Transverse colon (tissue), 4 donors: Measurements from ENCODE around the gene CD101. TPM values are rescaled to one million over a fixed set of nuclear protein-coding genes. Genes with fewer than 3 reads are reported as not detected.

Experiments used
- DNase-seq: peaks from one replicate; pipeline ENCODE4 v3.0.0-alpha.2; 2019
- H3K27ac ChIP-seq, 4 donors: fragments of 200-600 bp; sonication (generic); 2 replicates each; pipeline ENCODE4 v1.5.1; 2016 to 2018; ENCODE audit warnings: inconsistent platforms in 4 of 4
- H3K27me3 ChIP-seq: fragments of 200-600 bp; sonication (generic); 2 replicates; pipeline ENCODE4 v1.5.1; 2017; ENCODE audit warnings: inconsistent platforms
- H3K36me3 ChIP-seq, 4 donors: fragments of 200-600 bp; sonication (generic); 2 replicates each; pipeline ENCODE4 v1.5.1; 2017 to 2019; ENCODE audit warnings: inconsistent platforms in 4 of 4
- H3K4me1 ChIP-seq, 4 donors: fragments of 200-600 bp; sonication (generic); 2 replicates each; pipeline ENCODE4 v1.5.1; 2017 to 2020; ENCODE audit warnings: inconsistent platforms in 4 of 4
- H3K4me3 ChIP-seq, 4 donors: fragments of 200-600 bp; sonication (generic); 1 replicate in 1 of 4; 2 replicates in 3 of 4; pipeline versions ENCODE4 v1.5.1 to v1.6.1; 2017 to 2019; ENCODE audit warnings: inconsistent platforms in 4 of 4
- H3K9me3 ChIP-seq, 2 donors: fragments of 200-600 bp; sonication (generic); 2 replicates each; pipeline ENCODE4 v1.5.1; 2017 to 2019; ENCODE audit warnings: inconsistent platforms in 2 of 2
- EP300 ChIP-seq: sonication (generic); formaldehyde crosslinking; IDR thresholded peaks from one replicate; pipeline ENCODE4 v1.6.1; 2017; ENCODE audit warnings: antibody characterized with exemption, low read depth
- POLR2A ChIP-seq: fragments of 450-650 bp; IDR thresholded peaks from one replicate; pipeline ENCODE4 v1.6.1; 2016; ENCODE audit warnings: antibody characterized with exemption, mild to moderate bottlenecking, moderate library complexity
- POLR2AphosphoS5 ChIP-seq, 3 donors: sonication (generic); formaldehyde crosslinking; IDR thresholded peaks; one replicate each; pipeline ENCODE4 v1.6.1; 2016; ENCODE audit warnings: antibody characterized with exemption in 3 of 3
- WGBS, 2 donors: methylation state at CpG; one replicate each; pipeline ENCODE4 v1.1.5; 2018; ENCODE audit warnings: low coverage in 1 of 2; 5-methylcytosine and 5-hydroxymethylcytosine counted together
- in situ Hi-C, 4 donors: fragments of 200-750 bp; cut with MboI; loops; one replicate each; pipeline versions ENCODE4 v1.15.0 to v1.15.1; 2017; ENCODE audit warnings: low sequenced_read_pairs in 3 of 4, low pct_ligation_motif_present in 1 of 4, low pct_unique_long_range_greater_than_20kb in 1 of 4
- intact Hi-C: fragments of 100-400 bp; cut with DNase I; formaldehyde crosslinking; loops from one replicate; pipeline ENCODE4 v1.15.1; 2023; ENCODE audit warnings: low total_unique reads
- total RNA-seq, 4 donors: library from RNA; depleted of rRNA; stranded (reverse); fragments of >200 nt; gene quantifications; one replicate each; pipeline ENCODE4 v1.1.0, GENCODE V29; 2016
- TF ChIP-seq, protein P1 (sequence below), 5 experiments: fragments of 200-600 bp in 3 of 5; fragments of 450-650 bp in 2 of 5; sonication (generic) in 3 of 5; IDR thresholded peaks; 1 replicate in 2 of 5; 2 replicates in 3 of 5; pipeline ENCODE4 v1.5.1; 2016 to 2017; ENCODE audit warnings: antibody characterized with exemption in 5 of 5, inconsistent platforms in 3 of 5, mild to moderate bottlenecking in 2 of 5, moderate library complexity in 1 of 5

CD101 gene
- total RNA-seq, 4 donors from 2014 or later = 0.40 to 24.3 (median 4.0) TPM

DNA sequence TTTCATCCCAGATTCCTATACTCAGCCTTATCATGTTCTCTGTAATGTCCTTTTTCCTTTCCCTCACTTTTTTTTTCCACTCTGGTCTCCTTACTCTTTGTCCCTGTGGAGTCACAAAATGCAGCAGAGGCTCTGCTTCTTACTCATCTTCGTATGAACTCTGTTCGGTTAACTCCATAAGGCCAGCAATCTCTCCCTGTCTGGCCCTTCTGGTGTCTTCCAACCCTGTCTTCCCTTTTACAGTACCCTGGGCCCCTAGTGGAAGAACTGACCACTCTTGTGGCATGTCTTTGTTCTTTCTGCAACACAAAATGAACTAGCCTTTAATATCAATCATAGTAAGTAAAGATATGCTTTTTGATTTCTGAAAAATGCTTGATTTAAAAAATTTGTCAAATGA is 7.1 kb downstream of the CD101 start:
- Histone ChIP-seq H3K27ac (no peak overlapping the region), H3K4me3 (no peak overlapping the region), H3K27me3 (no peaks in the 10 kb centered on the region), H3K9me3 (no peaks in the 10 kb centered on the region), H3K4me1 (no peaks in the 10 kb centered on the region), H3K36me3 (no peaks in the 10 kb centered on the region)
- WGBS, 2 donors = 80 to 86% methylated on average over 2 of the region's 2 CpGs
- intact Hi-C loops = no loop called here
- in situ Hi-C loops = no loop called here
- TF ChIP-seq, protein P1, sequence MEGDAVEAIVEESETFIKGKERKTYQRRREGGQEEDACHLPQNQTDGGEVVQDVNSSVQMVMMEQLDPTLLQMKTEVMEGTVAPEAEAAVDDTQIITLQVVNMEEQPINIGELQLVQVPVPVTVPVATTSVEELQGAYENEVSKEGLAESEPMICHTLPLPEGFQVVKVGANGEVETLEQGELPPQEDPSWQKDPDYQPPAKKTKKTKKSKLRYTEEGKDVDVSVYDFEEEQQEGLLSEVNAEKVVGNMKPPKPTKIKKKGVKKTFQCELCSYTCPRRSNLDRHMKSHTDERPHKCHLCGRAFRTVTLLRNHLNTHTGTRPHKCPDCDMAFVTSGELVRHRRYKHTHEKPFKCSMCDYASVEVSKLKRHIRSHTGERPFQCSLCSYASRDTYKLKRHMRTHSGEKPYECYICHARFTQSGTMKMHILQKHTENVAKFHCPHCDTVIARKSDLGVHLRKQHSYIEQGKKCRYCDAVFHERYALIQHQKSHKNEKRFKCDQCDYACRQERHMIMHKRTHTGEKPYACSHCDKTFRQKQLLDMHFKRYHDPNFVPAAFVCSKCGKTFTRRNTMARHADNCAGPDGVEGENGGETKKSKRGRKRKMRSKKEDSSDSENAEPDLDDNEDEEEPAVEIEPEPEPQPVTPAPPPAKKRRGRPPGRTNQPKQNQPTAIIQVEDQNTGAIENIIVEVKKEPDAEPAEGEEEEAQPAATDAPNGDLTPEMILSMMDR (IDR thresholded peaks at IDR 0.05) = no peak
- TF ChIP-seq EP300 = no peak
- TF ChIP-seq POLR2A = no peak
- no peak for TF ChIP-seq POLR2AphosphoS5 (IDR thresholded peaks at IDR 0.05)
- no peak for DNase-seq

DNA sequence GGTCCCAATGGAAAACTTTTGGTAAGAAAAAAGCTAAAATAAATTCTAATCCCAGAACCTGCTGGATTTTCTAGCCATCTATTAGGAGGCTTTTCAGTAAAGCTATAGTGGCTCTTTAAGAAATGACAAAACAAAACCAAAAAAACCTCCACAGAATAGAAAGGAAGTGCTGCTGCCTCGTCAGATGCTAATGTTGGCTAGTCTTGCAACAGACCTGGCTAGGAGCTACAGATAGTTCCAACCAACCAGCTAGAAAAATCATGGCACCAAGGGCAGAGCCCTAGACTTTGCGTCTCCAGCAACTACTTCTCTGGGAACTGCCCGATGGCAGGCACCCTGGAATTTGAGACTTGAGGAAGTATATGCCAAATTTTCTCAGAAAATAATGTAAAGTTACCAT is 7.6 kb downstream of the CD101 start:
- Histone ChIP-seq H3K27ac (no peak overlapping the region), H3K4me1 (no peaks in the 10 kb centered on the region), H3K9me3 (no peaks in the 10 kb centered on the region), H3K4me3 (no peak overlapping the region), H3K27me3 (no peaks in the 10 kb centered on the region), H3K36me3 (no peaks in the 10 kb centered on the region)
- no peak for DNase-seq
- in situ Hi-C loops (no loop called here), intact Hi-C loops (no loop called here)
- TF ChIP-seq EP300 = no peak
- TF ChIP-seq, protein P1 (IDR thresholded peaks at IDR 0.05) = no peak
- TF ChIP-seq POLR2AphosphoS5 (IDR thresholded peaks at IDR 0.05) = no peak
- TF ChIP-seq POLR2A = no peak
- 61 to 71% methylated on average over 3 of the region's 3 CpGs for WGBS, 2 donors

DNA sequence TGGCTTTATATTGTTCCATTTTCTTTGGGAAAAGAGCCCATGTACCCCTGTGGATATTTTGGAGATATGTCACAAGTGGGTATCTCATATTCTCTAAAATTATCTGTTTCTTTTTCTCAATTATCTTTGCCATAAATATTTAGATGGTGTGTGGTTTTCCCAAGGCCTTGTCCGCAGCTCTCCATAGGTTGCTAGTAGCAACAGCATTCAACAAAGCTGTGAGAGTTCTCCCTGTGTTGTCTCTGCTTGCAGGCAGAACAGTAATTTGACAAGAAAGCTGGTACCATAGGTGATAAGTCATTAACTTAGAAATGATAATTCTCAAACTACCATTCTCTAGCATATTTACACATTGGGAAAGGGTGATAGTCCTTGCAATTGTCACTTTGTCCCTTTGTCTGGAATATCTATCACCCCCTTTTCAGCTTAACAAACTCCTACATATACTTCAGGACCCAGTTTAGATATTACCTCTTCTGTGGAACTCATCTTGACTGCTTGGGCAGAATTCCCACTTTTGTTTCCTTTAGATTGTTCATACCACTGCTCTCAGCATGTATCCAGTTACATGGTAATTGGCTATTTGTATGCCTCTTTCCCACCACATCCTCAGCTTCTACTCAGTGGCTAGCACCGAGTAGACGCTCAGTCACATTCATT is 8.9 kb downstream of the CD101 start:
- Histone ChIP-seq H3K36me3 (no peaks in the 10 kb centered on the region), H3K4me3 (no peak overlapping the region), H3K27me3 (no peaks in the 10 kb centered on the region), H3K4me1 (no peaks in the 10 kb centered on the region), H3K9me3 (no peaks in the 10 kb centered on the region), H3K27ac (no peak overlapping the region)
- in situ Hi-C loops = no loop called here
- WGBS, 2 donors = 88 to 97% methylated on average over 3 of the region's 3 CpGs
- no peak for DNase-seq
- intact Hi-C loops = no loop called here
- TF ChIP-seq, protein P1 (IDR thresholded peaks at IDR 0.05) = no peak
- TF ChIP-seq POLR2A (no peak), POLR2AphosphoS5 (IDR thresholded peaks at IDR 0.05) (no peak), EP300 (no peak)

DNA sequence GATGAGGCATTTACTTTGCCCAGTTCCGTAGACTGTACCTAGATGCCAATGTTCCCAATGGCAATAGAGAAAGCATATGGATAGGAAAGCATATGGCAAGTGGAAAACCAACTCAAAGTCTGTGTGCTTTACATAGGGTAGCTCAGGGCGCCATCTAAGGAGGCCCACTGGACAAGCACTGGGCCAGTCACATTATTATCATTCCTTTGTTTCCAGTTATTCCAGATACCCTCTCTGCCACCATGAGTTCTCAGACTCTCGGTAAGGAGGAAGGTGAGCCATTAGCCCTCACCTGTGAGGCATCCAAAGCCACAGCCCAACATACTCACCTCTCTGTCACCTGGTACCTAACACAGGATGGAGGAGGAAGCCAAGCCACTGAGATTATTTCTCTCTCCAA is 9.8 kb downstream of the CD101 start:
- TF ChIP-seq POLR2A (no peak), POLR2AphosphoS5 (IDR thresholded peaks at IDR 0.05) (no peak), EP300 (no peak)
- Histone ChIP-seq H3K4me1 (no peaks in the 10 kb centered on the region), H3K36me3 (no peaks in the 10 kb centered on the region), H3K27me3 (no peaks in the 10 kb centered on the region), H3K4me3 (no peak overlapping the region), H3K27ac (no peak overlapping the region), H3K9me3 (no peaks in the 10 kb centered on the region)
- DNase-seq = no peak
- in situ Hi-C loops = no loop called here
- WGBS, 2 donors = 97 to 100% methylated on average over 3 of the region's 3 CpGs
- intact Hi-C loops = no loop called here

DNA sequence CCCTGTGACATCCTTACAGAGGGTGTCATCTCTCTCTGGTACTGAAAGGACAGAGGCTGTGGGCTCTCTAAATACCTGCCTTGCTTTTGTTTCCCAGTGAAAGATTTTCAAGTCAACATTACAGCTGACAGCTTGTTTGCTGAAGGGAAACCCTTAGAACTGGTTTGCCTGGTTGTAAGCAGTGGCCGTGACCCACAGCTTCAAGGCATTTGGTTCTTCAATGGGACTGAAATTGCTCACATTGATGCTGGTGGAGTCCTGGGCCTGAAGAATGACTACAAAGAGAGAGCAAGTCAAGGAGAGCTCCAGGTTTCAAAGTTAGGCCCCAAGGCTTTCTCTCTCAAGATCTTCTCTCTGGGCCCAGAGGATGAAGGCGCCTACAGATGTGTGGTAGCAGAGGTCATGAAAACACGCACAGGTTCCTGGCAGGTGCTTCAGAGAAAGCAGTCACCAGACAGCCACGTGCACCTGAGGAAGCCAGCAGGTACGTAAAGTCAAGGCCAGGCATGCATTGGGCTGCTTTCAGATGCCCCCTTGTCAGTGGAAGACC is 11.8 kb downstream of the CD101 start:
- no peaks in the 10 kb centered on the region for H3K36me3 ChIP-seq
- H3K27ac ChIP-seq = no peak overlapping the region
- H3K27me3 ChIP-seq = no peaks in the 10 kb centered on the region
- no peak for DNase-seq
- TF ChIP-seq, protein P1 (IDR thresholded peaks at IDR 0.05) = no peak
- TF ChIP-seq EP300 (no peak), POLR2AphosphoS5 (IDR thresholded peaks at IDR 0.05) (no peak)
- no peaks in the 10 kb centered on the region for H3K9me3 ChIP-seq
- 87% methylated on average over 5 of the region's 5 CpGs; no CpG with 5 or more reads in 1 of the 2 donors for WGBS, 2 donors
- no peaks in the 10 kb centered on the region for H3K4me1 ChIP-seq
- intact Hi-C loops = no loop called here
- no peak overlapping the region for H3K4me3 ChIP-seq
- in situ Hi-C loops = no loop called here
